HUES48 (cell line): ENCODE measurements around the gene SLC25A21.

ENCODE experiments used
- H3K27ac ChIP-seq: one replicate; pipeline ENCODE4 v1.7.0; 2013; ENCODE audit warnings: low read depth, low read length, inconsistent platforms
- H3K27me3 ChIP-seq: 2 replicates; pipeline ENCODE4 v1.6.1; 2013; ENCODE audit warnings: mild to moderate bottlenecking, low read length; ENCODE audit not compliant: control insufficient read depth, insufficient read depth
- H3K36me3 ChIP-seq: 2 replicates; pipeline ENCODE4 v1.6.1; 2013; ENCODE audit warnings: low read length; ENCODE audit not compliant: control insufficient read depth, insufficient read depth
- H3K4me1 ChIP-seq: 2 replicates; pipeline ENCODE4 v1.6.1; 2013; ENCODE audit warnings: mild to moderate bottlenecking, low read length; ENCODE audit not compliant: control insufficient read depth, insufficient read depth
- H3K4me3 ChIP-seq: 2 replicates; pipeline ENCODE4 v1.5.1; 2013; ENCODE audit warnings: mild to moderate bottlenecking, low read depth, low read length
- H3K9ac ChIP-seq: 2 replicates; pipeline ENCODE4 v1.6.1; 2013; ENCODE audit warnings: mild to moderate bottlenecking, low read depth, low read length, moderate library complexity
- H3K9me3 ChIP-seq: 2 replicates; pipeline ENCODE4 v1.6.1; 2013; ENCODE audit warnings: low read length; ENCODE audit not compliant: control insufficient read depth, insufficient read depth

SLC25A21 gene

GRCh38 chr14:37143475-37143874 is 28.9 kb downstream of the SLC25A21 start:
- peaks cover 9% of the 10 kb centered on the region for H3K4me1 ChIP-seq
- no peaks in the 10 kb centered on the region for H3K9me3 ChIP-seq
- no peak overlapping the region for H3K4me3 ChIP-seq
- H3K27me3 ChIP-seq = no peaks in the 10 kb centered on the region
- H3K36me3 ChIP-seq = no peaks in the 10 kb centered on the region
- H3K27ac ChIP-seq = no peak overlapping the region
- H3K9ac ChIP-seq = no peak overlapping the region

- Histone ChIP-seq H3K4me3 (no peak overlapping the region), H3K4me1 (peaks cover 9% of the 10 kb centered on the region), H3K27ac (no peak overlapping the region), H3K36me3 (no peaks in the 10 kb centered on the region), H3K9me3 (no peaks in the 10 kb centered on the region), H3K27me3 (no peaks in the 10 kb centered on the region), H3K9ac (no peak overlapping the region)
Measured at GRCh38 chr14:37142835-37143401, 29.5 kb downstream of the SLC25A21 start.

GRCh38 chr14:37140176-37140575 is 32.2 kb downstream of the SLC25A21 start:
- H3K36me3 ChIP-seq = no peaks in the 10 kb centered on the region
- H3K27ac ChIP-seq = no peak overlapping the region
- H3K27me3 ChIP-seq = no peaks in the 10 kb centered on the region
- H3K4me1 ChIP-seq = peaks cover 9% of the 10 kb centered on the region
- H3K9me3 ChIP-seq = no peaks in the 10 kb centered on the region
- no peak overlapping the region for H3K4me3 ChIP-seq
- no peak overlapping the region for H3K9ac ChIP-seq

GRCh38 chr14:37139710-37140109 is 32.7 kb downstream of the SLC25A21 start:
- Histone ChIP-seq H3K9ac (no peak overlapping the region), H3K4me1 (peaks cover 9% of the 10 kb centered on the region), H3K27me3 (no peaks in the 10 kb centered on the region), H3K9me3 (no peaks in the 10 kb centered on the region), H3K27ac (no peak overlapping the region), H3K4me3 (no peak overlapping the region), H3K36me3 (no peaks in the 10 kb centered on the region)

GRCh38 chr14:37138898-37139297 is 33.5 kb downstream of the SLC25A21 start:
- H3K36me3 ChIP-seq = no peaks in the 10 kb centered on the region
- H3K27ac ChIP-seq = no peak overlapping the region
- no peaks in the 10 kb centered on the region for H3K27me3 ChIP-seq
- no peak overlapping the region for H3K4me3 ChIP-seq
- H3K9me3 ChIP-seq = no peaks in the 10 kb centered on the region
- peaks cover 9% of the 10 kb centered on the region for H3K4me1 ChIP-seq
- no peak overlapping the region for H3K9ac ChIP-seq

GRCh38 chr14:37133284-37133913 is 39.0 kb downstream of the SLC25A21 start:
- Histone ChIP-seq H3K4me3 (no peak overlapping the region), H3K36me3 (no peaks in the 10 kb centered on the region), H3K27ac (no peak overlapping the region), H3K9ac (no peak overlapping the region), H3K27me3 (no peaks in the 10 kb centered on the region), H3K4me1 (no peaks in the 10 kb centered on the region), H3K9me3 (no peaks in the 10 kb centered on the region)

GRCh38 chr14:37131205-37131604 is 41.2 kb downstream of the SLC25A21 start:
- no peaks in the 10 kb centered on the region for H3K27me3 ChIP-seq

GRCh38 chr14:37129047-37129446 is 43.4 kb downstream of the SLC25A21 start:
- Histone ChIP-seq H3K36me3 (no peaks in the 10 kb centered on the region), H3K4me3 (no peak overlapping the region), H3K27ac (no peak overlapping the region), H3K4me1 (no peaks in the 10 kb centered on the region; the same call in 1 of the 2 replicates), H3K9ac (no peak overlapping the region), H3K27me3 (no peaks in the 10 kb centered on the region), H3K9me3 (no peaks in the 10 kb centered on the region)

More at GRCh38 chr14:37131205-37131604, 41.2 kb downstream of the SLC25A21 start:
- Histone ChIP-seq H3K27ac (no peak overlapping the region), H3K4me3 (no peak overlapping the region), H3K4me1 (no peaks in the 10 kb centered on the region), H3K36me3 (no peaks in the 10 kb centered on the region), H3K9me3 (no peaks in the 10 kb centered on the region), H3K9ac (no peak overlapping the region)

- Histone ChIP-seq H3K9ac (no peak overlapping the region), H3K36me3 (no peaks in the 10 kb centered on the region), H3K4me1 (peaks cover 6% of the 10 kb centered on the region; the same call in 1 of the 2 replicates), H3K4me3 (no peak overlapping the region), H3K27ac (no peak overlapping the region), H3K27me3 (no peaks in the 10 kb centered on the region), H3K9me3 (no peaks in the 10 kb centered on the region)
Measured at GRCh38 chr14:37124614-37125013, 47.8 kb downstream of the SLC25A21 start.

GRCh38 chr14:37122919-37123639 is 49.3 kb downstream of the SLC25A21 start:
- no peaks in the 10 kb centered on the region for H3K36me3 ChIP-seq
- H3K4me1 ChIP-seq = peaks cover 8% of the 10 kb centered on the region; the same call in 1 of the 2 replicates
- no peak overlapping the region for H3K27ac ChIP-seq
- H3K9ac ChIP-seq = no peak overlapping the region
- no peaks in the 10 kb centered on the region for H3K27me3 ChIP-seq
- no peaks in the 10 kb centered on the region for H3K9me3 ChIP-seq
- H3K4me3 ChIP-seq = no peak overlapping the region

- H3K9me3 ChIP-seq = no peaks in the 10 kb centered on the region
- no peaks in the 10 kb centered on the region for H3K27me3 ChIP-seq
- no peak overlapping the region for H3K4me3 ChIP-seq
- H3K9ac ChIP-seq = no peak overlapping the region
- peaks cover 16% of the 10 kb centered on the region; the same call in 1 of the 2 replicates for H3K4me1 ChIP-seq
- no peak overlapping the region for H3K27ac ChIP-seq
- no peaks in the 10 kb centered on the region for H3K36me3 ChIP-seq
Measured at GRCh38 chr14:37122288-37122687, 50.1 kb downstream of the SLC25A21 start.
